HG03064 (cell line): Measurements from ENCODE around the gene PARP6.
"Not testable (repeated sequence)": the region's sequence is repeated elsewhere in the genome, so short reads cannot be mapped to it uniquely, and the experiment has no call there.

Source experiments
- ATAC-seq: cut with Tn5 transposase; IDR thresholded peaks from one replicate; pipeline ENCODE4 v1.9.1; 2021; ENCODE audit warnings: low read depth; ENCODE audit not compliant: unreplicated experiment

Gene PARP6

GRCh38 chr15:72284781-72285180 lies 12.4 kb upstream of the PARP6 start:
- ATAC-seq = no peak

- no peak for ATAC-seq
Measured at GRCh38 chr15:72281713-72282112, 9.4 kb upstream of the PARP6 start.

DNA sequence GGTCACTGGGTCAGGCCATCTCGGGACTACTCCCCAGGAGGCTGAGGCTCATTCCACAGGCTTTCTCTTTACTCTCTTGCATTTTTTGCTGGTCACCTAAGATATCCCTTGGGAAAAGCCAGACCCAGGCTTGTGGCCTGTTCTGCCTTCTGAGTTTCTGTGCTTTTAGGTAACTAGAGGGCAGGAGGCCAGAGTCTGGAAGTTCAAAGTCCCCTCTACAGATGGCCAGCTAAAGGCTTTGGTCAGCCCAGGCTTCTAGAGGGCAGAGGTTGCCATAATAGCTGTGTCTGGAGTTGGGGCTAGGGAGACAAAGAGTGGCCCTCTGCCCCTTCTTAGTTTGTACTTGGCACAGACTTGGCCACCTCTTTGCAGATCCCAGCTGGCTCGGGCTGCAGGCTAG lies 8.4 kb upstream of the PARP6 start:
- no peak for ATAC-seq

- ATAC-seq = no peak
Measured at GRCh38 chr15:72278737-72279136, 6.4 kb upstream of the PARP6 start.

GRCh38 chr15:72276326-72276700 lies 4.0 kb upstream of the PARP6 start:
- no peak for ATAC-seq

DNA sequence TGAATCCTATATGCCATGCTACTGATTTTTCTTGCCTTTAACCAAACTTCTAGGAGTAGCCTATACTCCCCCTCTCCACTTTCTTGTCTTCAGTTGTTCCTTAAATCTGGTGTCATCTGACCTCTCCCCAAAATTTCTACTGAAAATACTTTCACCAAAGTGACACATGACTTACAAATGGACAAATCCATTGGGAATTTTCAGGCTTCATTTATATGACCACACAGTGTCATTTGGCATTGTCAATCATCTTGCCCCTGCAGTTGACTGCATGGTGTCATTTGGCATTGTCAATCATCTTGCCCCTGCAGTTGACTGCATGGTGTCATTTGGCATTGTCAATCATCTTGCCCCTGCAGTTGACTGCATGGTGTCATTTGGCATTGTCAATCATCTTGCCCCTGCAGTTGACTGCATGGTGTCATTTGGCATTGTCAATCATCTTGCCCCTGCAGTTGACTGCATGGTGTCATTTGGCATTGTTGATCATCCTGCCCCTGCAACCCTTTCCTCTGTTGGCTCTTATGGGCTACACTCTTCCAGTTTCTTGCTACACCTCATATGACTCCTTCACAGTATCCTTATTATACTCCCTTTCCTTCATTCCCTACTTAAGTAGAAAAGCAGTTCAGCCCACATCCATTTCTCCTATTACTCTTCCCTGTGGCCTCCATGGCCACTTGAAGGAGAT lies 3.4 kb upstream of the PARP6 start:
- not testable (repeated sequence) for ATAC-seq

- ATAC-seq = no peak
Measured at GRCh38 chr15:72272997-72273352, 621 bp upstream of the PARP6 start.

DNA sequence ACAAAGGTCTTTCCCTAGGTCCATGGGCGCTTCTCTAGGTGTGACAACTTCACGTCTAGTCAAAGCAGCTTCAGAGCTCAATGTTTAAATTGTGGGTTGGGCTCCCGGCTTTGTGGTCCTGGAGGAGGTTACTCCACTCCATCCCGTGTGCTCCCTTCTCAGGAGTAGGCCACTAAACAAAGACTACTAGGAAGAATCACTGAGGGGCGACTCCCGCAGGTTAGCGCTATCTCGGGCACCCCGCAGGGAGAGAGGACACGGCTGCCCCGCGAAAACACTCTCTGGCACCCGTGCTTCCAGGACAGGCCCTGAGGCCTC lies 500 bp downstream of the PARP6 start:
- peak; percentile 25 for ATAC-seq

DNA sequence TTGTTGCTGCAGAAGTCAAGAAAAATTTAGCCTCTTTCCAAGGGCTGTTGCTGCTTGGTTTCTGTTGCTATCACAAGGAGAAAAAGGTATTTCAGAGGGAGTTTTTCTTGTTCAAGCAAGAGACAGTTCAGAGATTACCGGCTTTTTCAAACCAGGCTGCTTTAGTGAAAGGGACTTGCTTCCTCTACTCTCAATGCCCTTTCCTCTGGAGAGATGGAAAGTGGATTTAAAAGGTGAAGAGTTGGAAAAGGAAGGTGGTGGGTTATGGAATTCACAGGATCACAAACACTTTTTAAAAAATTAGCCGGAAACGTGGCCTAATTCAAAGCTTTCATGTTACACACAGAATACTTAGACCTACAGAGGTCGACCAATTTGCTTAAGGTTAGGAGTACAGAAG lies 1.1 kb downstream of the PARP6 start:
- no peak for ATAC-seq

DNA sequence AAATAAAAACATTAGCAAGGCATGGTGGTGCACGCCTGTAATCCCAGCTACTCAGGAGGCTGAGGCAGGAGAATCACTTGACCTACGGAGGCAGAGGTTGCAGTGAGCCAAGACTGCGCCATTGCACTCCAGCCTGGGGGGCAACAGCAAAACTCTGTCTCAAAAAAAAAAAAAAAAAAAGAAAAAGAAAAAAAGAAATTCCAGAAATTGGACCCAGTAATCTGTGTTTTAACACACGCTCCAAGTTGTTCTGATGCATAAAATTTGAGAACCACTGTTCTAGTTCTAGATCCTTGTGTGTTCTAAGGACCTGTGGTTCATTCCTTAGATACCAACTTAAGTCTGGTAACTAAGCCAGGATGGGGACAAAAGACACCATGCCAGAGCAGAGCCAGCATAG lies 2.6 kb downstream of the PARP6 start:
- ATAC-seq = no peak

- no peak for ATAC-seq
Measured at GRCh38 chr15:72265031-72265430, 7.3 kb downstream of the PARP6 start.

GRCh38 chr15:72252663-72253299 lies 19.6 kb downstream of the PARP6 start:
- no peak for ATAC-seq

GRCh38 chr15:72249142-72249810 lies 23.1 kb downstream of the PARP6 start:
- ATAC-seq = no peak

DNA sequence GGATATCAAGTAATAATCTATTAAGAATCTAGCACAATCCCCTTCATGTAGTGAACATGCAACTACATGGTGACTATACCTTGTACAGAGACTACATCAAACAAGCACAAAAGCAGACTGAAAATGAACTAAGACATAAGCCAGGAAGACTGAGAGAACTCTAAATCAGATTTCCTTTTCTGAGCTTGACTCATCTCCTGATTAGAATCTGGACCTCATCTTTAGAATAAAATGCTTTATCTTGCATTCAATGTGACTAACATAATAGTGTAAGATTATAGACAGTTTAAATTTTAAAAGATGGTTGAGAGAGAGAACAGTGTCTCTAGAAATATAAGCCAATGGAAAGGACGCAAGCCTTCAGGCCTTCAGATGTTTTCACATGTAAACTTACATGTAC lies 23.8 kb downstream of the PARP6 start:
- no peak for ATAC-seq

DNA sequence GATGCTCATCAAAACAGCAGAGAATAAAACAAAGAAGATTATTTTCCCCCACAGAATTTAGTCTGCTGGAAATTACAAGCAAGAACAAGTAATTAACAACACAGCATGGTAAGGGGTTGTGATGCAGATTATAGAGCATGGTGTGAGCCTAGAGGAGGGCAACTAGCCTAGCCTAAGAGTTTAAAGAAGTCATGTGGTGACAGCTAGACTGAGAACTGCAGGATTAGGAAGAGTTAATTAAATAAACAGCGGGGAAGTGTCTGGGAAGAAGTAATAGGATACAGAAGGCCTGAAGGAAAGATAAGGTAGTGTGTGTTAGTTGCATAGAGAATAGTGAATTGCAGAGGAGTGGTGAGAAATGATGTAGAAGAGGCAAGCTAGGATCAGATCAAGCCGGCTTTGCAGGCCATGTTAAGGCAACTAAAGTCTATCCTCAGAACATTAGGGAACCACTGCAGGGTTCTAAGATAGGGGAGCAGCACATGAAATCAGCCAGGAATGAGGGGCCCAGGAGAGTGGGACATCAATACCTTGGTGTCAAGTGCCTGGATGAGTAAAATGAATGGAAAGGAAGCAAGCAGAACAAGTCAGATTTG lies 29.5 kb downstream of the PARP6 start:
- ATAC-seq = no peak

GRCh38 chr15:72239652-72240051 lies 32.7 kb downstream of the PARP6 start:
- no peak for ATAC-seq

DNA sequence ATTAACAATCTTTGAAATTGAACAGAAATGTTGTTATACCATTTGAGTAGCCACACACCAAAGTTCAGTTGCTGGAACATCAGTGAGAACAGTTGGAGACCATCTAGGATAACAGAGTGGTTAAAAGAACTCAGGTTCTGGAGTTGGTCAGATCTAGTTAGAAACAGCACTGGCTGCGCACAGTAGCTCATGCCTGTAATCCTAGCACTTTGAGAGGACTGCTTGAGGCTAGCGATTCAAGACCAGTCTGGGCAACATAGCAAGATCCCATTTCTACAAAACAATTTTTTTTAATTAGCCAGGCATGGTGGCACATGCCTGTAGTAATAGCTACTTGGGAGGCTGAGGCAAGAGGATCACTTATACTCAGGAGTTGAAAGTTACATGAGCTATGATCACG lies 33.8 kb downstream of the PARP6 start:
- ATAC-seq = no peak

- no peak for ATAC-seq
Measured at GRCh38 chr15:72237853-72238224, 34.5 kb downstream of the PARP6 start.

DNA sequence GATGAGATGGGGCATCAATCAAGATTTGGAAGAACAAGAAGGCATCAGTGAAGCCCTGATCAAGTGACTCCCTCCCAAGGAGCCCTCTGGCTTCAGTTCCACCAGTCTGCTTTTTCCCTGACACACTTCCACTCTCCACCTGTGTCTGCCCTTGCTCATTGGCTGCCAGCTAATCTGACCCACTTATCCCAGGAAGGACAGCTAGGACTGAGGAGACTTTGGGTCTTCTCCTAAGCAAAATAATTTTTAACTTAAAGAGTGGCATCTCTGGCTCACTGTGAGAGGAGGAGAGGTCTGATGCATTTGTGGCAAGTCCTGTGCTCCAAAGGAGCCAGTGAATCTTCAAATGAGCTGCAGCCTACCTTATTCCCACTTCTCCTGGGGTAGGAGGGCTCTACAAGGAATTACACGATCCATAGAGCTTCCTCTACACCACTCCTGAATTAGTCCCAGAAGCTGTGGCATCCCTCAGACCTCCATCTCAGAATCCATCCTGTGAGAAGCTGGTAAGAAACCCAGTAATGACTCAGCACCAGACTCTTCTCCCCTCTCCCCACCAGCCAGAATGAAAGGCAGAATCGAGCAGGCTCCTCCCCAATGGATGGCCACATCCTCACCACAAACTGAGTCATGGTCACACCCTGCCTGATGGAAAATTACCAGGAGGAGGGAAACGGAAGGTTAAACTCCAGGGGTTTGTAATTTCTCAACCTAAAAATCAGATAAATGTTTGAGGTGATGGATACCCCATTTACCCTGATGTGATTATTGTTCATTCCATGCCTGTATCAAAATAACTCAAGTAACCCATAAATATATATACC lies 35.1 kb downstream of the PARP6 start:
- no peak for ATAC-seq

- ATAC-seq = no peak
Measured at GRCh38 chr15:72236381-72237003, 35.9 kb downstream of the PARP6 start.

DNA sequence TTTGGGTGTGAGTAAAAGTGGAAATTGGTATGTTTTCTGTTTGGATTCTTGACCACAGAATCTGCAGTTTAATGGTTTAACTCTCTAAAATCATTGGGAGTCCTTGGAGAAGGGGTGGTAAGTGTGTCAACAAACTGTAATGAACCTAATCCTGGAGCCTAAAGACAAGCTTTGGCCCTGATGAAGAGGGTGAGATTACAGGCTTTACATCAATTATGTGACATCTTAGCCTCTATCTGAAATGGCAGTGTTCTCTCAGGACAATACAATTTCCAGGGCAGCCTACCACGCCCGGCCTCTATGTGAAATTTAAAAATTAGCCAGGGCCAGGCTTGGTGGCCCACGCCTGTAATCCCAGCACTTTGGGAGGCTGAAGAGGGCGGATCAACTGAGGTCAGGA lies 37.1 kb downstream of the PARP6 start:
- ATAC-seq = no peak
